Measurements from ENCODE around the gene FATE1.

Gene FATE1

DNA sequence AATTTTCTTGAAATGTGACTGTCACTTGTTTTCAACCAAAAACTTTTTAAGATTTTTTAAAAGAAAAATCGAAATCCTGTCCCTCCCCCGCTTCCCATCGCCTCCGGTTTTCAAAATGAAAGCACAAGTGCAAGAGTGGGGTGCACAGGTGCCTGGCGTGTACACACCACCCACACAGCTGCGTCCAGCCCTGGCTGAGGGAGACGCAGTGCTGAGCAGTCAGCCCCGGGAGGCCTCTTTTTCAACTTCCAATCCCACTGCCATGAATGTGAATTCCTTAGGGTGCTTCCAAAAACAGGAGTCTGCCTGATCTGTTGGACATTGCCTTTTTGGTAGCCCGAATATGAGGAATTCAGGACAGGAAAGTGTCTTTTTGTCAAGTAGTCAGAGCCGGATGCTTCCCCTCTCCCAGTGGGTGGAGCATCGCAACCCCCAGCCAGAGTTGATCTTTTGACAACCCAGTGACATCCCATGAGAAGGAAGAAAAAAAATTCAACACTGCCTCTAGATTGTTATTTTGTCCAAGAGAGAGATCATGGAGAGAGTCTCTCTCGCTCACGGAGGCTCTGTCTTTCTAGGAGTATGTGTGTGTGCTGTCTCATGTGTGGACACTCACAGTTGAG is 11.7 kb upstream of the FATE1 start:
- no peak for DNase-seq

DNA sequence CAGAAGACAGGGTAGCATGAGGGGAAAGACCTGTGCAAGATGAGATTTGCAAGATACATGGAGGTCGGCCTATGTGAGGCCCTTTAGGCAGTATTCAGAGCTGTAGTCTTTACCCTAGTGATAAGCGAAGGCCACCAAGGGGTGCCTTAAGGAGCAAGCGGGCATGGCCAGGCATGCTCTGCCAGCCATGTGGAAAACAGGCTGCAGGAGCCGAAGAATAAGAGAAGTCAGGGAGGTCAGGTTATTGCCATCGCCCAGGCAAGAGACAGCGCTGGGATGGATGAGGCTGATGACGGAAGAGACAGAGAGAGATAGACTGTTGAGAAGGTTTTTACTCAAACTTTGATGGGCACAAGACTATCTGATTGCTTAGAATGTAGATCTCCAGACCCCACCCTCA is 7.0 kb upstream of the FATE1 start:
- no peak for DNase-seq

DNA sequence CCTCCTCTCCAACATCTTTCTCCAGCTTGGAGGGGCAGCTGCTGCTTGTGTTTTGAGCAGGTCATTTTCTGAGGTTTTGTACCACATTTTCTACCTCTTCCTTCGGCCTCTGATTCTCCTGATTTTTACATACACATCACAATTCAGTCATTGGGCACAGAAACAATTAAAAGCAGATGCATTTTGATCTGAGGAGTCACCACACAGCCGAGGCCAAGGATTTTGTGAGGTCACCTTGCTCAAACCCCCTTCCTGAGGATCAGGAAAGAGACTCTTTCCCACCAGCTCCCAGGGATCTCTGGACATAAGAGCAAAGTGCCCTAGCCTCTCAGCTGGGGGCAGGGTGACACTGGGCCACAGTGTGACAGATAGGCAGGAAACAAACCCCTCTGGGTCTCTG is 5.4 kb upstream of the FATE1 start:
- no peak for DNase-seq

DNA sequence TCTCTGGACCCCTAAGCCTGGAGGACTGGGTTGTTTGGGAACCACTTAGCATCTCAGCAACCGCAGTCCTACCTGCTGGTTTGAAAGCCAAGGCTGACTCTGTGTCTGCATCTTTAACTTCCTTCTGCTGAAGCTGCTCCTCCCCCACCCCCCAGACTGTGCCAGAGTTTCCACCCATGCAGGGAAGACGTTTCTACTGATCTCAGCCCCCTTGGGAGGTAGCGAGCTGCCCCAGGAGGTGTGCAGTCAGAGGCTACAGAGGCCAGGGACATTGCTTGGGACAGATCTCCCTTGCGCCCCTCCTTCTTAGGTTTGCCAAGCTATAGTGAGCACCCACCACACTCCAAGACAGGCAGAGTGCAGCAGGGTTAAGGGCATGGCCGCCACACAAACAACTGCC is 4.7 kb upstream of the FATE1 start:
- no peak for DNase-seq

DNA sequence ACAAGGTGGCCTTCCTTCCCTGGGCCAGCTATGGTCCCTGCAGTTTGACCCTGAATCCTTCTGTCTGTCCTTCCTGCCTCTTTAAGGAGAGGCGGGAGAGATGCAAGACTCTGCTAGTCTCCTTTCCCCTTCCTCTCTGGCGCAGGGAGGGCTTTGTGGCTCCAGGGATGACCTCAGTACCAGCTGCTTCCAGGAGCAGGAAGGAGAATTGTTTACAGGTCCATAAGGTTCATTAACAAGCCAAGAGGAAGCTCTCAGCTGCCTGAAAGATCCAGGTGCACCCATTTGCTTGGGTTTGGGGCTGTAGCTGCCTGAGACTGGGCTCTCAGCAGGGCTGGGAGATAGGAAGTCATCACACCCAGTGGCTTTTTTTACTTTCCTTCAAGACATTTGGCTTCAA is 4.0 kb upstream of the FATE1 start:
- no peak for DNase-seq

DNA sequence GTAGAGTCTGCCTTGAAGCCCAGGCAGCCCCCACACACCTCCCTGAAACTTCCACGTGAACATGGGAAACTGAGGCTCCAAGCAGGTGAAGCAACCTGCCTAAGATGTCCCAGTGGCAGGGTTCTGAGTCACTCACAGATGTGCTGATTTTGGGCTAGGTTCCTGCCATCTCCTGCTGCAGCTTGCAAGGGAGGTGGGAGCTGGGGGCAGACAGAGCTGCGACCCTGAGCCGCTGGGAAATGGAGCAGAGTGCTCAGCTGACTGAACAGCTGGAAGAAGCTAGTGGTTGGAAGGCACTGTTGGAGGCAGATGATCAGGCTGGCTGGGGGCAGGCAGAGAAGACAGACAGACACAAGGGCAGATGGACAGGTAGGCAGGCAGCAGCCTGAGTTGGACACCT is 3.6 kb upstream of the FATE1 start:
- no peak for DNase-seq

DNA sequence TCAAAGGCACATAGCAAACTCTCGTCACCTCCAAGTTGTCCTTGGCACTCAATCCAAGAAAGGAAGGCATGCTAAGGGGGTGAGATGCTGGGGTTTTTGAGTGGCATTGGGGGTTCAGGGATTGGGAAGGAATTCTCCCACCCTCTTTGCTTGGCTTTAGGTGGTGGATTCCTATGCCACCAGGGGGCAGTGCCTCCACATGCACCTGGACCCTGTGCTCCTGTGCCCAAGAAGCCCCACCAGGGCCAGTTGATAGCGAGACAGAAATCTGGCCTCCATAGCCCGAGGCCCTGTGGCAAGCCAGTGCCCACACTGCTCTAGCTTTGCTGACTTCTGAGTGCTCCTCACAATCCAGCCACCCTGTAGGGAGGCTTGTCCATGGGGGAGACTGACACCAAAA is 2.0 kb upstream of the FATE1 start:
- no peak for DNase-seq

DNA sequence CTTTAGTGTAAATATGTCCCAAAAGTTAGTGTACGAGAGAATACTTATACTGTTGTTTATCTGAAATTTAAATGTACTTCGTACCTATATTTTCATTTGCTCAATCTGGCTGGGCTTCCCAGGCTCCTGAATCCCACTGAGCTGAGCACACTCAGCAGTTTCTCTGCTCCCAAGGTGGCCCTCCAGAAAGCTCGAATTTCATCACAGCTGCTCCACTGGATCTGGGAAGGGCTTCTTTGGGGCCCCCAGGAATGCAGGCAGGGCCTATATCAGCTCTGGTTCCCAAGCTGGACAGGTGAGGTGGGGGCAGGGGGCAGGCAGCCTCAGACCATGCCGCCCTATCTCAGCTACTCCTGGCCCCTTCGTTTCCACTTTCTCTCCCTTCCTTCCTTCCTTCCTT is 1.5 kb upstream of the FATE1 start:
- DNase-seq, result no peak

DNA sequence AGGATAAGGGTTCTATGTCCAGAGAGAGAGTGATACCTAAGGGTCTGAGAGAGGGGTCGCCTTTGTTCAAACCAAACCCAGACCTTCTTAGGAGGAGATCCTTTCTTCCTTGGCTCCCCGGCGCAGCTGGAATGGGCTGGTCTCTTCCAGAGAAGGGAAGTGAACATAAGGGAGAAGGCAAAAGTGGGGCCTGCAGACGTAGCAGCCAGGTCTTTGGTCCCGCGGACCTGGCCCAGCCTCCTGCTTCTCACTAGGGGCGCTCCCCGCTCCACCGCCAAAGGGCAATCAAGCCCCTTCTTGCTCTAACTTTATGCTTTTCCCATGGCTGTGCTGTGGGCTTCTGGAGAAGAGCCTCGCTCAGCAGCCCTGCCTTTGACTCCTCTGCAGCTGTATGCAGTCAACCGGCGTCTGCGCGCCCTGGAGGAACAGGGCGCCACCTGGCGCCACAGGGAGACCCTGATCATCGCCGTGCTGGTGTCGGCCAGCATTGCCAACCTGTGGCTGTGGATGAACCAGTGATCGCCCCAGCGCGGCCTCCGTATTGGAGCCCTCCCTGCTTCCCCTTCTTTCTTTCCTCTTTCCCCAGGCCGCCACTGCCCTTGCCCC is 6.5 kb downstream of the FATE1 start:
- no peak for DNase-seq

DNA sequence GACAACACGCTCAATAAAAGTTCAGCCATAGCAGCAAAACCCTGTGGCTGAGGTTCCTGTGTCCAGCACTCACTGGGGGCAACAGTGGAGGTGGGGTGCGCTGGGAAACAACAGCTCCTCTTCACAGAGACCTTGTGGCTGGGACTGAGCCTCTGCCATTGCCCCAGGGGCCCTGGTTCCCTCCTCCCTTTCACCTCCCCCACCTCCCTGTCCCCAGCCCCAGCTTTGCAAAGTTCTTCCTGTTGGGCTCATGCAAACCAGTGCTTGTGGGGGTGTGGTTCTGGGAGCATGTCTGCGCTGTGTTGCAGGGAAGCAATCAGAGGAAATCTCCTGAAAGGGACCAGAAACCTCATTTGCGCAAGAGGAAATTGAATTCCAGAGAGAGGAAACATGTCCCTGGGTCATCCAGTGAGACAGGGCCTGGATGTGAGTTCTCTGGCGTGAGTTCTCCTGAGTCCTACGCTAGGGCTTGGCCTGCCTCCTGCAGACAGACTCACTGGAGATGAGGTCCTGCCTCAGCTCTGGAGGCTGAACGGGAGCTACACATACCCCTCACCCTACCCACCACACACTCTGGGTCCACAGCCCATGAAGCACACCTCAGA is 7.4 kb downstream of the FATE1 start:
- no peak for DNase-seq

DNA sequence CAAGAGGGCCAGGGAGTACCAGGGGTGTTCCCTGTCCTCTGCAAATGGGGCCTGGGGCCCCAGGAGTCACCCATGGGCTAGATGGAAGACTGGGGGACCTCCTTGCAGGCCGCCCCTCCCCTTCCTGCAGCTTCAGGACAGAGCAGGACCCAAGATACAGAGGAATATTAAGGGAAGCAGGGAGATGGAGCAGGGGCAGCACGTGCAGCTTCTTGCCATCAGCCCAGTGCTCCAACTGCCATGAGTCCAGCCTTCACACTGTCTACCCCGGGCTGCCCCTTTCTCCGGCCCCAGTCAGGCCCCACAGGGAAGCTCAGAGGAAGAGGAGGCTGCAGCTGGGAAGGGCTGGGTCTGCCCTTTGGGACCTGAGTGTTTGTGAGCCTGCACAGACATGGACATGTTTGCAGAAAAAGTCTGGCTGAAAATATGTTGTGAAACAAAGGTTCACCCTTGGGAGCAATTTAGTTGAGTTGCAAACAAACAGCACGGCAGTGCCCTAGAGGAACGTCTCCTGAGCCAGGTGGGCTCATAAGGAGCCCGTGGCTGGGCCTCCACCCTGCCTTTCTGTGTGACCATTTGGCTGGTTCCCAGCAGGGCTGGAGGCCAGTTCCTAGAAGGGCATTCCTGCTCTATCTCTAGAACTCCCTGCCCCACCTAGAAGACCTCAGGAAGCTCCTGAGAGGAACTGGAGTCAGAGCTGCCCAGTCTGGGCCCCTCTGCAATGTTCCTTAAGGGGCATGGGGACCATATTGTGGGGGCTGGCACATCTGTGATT is 8.9 kb downstream of the FATE1 start:
- DNase-seq, result no peak

DNA sequence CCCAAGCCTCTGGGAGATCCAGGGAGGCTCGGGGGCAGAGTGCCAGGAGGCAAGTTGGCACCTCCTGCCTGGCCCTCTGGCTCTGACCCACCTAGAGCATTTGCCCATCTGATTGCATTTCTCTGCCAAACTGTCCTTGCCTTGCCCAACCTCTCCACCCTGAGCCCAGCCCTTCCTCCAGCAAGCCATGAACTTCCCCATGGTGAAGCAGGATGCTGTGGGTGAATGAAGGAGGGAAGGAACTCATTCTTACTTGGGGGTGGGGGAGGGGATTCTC is 9.4 kb downstream of the FATE1 start:
- no peak for DNase-seq

DNA sequence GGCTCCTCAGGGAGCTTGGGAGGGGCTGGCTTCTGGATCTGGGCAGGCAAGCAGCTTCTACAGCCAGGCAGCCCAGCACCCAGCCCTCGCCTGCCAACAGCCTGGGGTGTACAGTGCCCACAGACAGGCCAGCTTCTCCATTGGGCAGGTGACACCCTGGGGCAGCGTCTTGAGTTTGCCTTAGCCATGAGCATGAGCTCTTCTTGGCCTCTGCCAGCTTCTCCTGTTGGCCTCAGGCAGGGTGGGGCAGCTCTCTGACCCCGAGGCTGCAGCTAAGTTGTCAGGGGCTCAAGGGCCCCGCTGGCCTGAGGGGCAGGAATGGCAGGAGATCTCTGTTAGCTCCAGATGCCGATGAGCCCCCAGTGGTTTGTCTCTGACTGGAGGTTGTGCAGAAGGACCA is 10.9 kb downstream of the FATE1 start:
- no peak for DNase-seq

DNA sequence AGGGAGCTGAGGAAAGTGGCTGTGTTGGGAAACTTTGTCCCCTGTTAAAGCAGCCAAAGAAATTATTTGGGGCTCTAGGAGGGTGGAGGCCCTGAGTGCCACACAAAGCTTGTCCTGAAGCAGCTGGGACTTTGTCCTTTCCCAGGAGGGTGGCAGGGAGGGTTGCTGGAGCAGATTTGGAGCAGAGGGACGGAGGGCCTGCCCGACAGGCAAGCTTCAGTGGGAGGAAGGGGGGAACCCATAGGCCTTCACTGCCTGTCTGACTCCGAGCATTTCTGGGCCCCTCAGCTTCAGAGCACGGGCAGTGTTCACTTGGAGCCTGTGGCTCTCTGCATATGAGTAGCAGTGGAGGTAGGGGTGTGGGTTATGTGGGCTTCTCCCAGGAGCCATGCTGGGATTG is 11.5 kb downstream of the FATE1 start:
- no peak for DNase-seq

DNA sequence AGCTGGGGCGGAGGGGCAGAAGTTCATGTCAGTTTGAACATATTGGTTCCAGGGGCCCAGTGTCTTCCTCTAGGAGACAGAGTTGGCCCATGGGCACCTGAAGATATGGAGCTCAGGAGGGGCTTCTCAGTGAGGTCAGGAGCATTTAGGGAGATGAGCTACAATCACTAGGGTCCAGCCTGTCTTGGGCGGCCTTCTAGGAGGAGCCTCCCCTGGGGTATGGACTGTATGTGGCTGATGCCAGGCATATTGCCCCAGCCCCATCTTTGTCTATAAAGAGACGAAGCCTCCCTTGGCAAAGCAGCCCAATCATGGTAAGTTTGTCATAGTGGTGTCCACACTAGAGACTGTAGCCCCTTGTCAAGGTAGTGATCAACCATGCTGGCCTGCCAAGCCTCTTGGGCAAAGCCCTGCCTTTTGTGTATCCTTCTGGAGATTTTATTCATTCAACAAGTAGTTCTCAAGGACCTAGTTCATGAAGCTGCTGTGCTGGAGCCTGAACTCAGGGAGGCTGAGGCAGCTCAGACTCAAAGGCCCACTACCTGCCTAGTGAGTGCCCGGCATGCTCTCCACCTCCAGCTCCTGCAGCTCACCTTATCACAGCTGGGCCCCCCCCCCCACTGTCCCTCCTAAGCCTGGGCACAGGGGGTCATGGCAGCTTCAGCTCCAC is 13.4 kb downstream of the FATE1 start:
- no peak for DNase-seq

DNA sequence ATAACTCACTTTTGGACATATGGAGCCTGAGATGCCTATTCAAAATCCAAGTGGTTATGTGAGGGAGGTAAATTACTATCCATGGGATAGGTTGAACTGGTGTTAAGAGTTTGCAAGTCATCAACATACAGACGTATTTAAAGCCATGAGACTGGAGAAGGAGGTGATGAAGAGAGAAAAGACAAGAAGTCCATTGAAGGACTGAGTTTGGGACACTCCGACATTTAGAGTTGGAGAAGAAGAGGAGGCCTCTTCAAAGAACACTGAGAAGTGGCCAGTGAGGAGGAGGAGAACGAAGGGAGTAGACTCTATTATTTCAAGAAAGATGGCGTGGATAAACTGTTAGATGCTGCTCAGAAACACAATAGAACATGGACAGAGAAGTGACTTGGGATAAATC is 18.6 kb downstream of the FATE1 start, which contains the start of gene CNGA2:
CNGA2 (plus strand) TSS at position 301 of the 400 bp plus-strand sequence. CDS start 3,738 bp downstream, outside the sequence.
- no peak for DNase-seq

DNA sequence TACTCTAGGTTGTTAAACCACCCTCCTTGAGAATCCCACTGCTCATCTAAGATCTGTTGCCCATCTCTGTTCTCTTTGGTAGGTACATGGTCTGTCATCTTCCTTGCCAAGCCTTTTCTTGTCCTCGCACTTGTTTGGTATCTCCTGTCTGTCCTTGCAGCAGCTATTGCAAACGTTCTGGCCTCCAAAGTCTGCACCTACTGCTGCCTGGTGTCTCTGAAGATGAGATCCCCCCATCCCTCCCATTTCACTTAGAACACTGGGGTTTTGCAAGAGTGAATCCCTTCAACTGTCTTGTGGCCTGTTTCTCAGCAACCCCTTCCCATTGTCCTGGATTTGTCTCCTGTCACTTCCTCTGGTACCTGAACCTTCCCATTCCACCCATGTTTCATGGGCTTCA is 19.4 kb downstream of the FATE1 start:
- no peak for DNase-seq

DNA sequence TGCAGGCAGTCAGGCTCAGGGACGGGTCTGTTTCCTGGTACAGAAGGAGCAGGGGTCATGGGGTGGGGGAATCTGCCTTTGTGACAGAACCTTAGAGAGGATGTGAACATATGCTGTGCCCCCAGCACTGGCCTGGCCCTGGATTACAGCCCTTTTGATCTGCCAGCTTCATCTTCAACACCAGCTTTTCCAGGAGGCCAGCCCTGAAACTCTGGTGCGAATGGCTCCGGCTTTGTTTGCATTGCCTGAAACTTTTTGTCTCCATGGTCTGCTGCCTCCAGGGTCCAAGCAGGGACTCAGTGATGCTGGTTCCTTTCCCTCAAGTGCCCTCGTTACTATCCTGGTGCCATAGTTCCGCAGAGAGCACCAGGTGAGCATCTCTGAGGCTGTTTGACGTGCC is 20.9 kb downstream of the FATE1 start:
- DNase-seq, result no peak

DNA sequence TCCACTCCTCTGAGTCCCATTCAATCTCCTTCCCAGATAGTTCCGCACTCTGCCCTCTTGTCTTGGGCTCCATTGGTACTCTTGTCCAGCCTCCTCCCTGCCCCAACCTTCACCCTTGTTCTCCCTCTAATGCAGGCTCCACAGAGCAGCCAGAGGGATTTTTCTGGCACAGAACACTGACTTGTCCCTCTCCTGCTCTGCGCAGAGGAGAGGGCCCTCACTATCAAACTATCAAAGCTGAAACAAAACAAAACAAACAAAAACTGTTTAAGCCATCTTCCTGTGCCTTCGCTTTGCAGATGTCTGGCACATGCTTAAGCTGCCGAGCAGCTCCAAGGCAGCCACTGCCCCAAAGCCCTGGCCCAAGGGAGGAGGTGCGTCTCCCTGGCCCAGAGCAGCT is 21.7 kb downstream of the FATE1 start:
- no peak for DNase-seq

DNA sequence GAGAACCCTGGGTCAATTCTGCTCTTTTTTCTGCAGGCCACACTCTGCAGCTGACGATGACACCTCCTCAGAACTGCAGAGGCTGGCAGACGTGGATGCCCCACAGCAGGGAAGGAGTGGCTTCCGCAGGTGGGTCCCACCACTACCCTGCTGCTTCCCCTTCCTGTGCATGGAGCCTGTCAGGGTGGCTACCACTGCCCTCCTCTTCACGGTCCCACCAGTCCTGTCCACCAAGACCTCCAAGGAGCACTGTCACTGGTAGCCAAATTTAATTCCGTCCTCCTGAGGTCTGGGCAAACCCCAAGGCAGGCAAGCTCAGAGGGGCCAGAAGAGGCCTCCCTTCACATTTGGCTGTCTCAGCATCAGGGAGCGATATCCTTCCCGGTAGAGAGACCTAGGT is 22.9 kb downstream of the FATE1 start:
- DNase-seq, result no peak

DNA sequence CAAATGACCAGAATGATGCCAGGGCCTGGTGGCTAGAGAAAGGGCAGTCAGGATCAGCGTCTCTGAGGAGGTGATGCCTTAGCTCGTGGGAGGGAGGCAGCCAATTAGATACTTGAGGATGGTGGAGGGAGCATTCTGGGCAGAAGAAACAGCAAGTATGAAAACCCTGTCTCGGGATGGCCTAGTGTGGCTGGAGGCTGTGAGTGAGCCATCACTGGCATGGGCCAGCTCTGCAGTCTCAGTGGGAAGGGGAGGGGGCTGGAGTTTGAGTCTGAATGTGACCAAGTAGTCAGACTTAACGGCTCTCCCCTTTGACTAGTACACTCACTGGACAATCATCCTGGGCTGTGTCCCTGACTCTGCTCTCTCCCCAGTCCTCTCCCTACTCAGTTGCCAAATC is 25.8 kb downstream of the FATE1 start:
- no peak for DNase-seq

DNA sequence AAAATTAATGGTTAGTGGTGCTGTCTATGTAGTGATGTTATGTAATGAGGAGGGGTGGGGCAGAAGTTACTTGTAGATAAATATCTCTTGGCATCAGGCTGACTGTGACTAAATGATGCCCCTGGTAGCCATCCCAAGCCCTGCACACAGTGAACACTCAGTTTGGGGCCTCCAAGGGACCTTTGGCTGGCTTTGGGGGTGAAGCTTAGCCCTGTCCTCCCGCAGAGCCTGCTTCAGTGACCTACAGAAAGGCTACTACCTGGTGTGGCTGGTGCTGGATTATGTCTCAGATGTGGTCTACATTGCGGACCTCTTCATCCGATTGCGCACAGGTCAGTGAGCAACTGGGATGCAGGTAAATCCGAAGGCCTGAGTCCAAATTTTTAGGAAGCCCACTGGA is 26.5 kb downstream of the FATE1 start:
- DNase-seq, result no peak

DNA sequence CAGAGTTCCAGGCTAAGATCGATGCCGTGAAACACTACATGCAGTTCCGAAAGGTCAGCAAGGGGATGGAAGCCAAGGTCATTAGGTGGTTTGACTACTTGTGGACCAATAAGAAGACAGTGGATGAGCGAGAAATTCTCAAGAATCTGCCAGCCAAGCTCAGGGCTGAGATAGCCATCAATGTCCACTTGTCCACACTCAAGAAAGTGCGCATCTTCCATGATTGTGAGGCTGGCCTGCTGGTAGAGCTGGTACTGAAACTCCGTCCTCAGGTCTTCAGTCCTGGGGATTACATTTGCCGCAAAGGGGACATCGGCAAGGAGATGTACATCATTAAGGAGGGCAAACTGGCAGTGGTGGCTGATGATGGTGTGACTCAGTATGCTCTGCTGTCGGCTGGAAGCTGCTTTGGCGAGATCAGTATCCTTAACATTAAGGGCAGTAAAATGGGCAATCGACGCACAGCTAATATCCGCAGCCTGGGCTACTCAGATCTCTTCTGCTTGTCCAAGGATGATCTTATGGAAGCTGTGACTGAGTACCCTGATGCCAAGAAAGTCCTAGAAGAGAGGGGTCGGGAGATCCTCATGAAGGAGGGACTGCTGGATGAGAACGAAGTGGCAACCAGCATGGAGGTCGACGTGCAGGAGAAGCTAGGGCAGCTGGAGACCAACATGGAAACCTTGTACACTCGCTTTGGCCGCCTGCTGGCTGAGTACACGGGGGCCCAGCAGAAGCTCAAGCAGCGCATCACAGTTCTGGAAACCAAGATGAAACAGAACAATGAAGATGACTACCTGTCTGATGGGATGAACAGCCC is 28.0 kb downstream of the FATE1 start:
- DNase-seq, result no peak
